ENCODE data around the gene OR2S2.

DNA sequence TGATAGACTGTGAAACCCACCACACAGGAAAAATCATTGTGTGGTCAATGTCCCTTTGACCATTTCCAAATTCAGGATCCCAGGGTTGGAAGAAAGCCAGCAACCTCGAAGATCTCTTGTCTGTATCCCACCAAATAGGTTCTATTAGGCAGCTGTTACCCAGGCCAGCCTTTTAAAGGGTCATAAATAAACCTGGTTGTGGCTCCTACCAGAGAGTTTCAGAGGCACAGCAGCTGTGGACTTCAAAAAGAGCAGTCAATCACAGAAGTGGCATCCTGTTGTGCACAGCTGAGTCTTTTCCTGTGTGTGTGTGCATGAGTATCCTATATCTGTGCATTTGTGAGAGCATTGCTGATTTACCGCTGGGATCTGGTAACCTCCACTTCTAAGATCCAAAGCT, 23.7 kb upstream of the OR2S2 start:
- TF ChIP-seq, protein P1, sequence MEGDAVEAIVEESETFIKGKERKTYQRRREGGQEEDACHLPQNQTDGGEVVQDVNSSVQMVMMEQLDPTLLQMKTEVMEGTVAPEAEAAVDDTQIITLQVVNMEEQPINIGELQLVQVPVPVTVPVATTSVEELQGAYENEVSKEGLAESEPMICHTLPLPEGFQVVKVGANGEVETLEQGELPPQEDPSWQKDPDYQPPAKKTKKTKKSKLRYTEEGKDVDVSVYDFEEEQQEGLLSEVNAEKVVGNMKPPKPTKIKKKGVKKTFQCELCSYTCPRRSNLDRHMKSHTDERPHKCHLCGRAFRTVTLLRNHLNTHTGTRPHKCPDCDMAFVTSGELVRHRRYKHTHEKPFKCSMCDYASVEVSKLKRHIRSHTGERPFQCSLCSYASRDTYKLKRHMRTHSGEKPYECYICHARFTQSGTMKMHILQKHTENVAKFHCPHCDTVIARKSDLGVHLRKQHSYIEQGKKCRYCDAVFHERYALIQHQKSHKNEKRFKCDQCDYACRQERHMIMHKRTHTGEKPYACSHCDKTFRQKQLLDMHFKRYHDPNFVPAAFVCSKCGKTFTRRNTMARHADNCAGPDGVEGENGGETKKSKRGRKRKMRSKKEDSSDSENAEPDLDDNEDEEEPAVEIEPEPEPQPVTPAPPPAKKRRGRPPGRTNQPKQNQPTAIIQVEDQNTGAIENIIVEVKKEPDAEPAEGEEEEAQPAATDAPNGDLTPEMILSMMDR (IDR thresholded peaks at IDR 0.05): no peak
- TF ChIP-seq POLR2A (IDR thresholded peaks at IDR 0.05): no peak

All from stomach (tissue), 4 donors.